Activated CD8-positive, alpha-beta memory T cell treated with anti-CD3 and anti-CD28 coated beads, Interleukin-2, amount 10 ng/mL, durations not matched to agents 7 days and 5 days (primary cell): ENCODE measurements around the gene TADA2B. TPM values are rescaled to one million over a fixed set of nuclear protein-coding genes. Genes with fewer than 3 reads are reported as not detected.
"Not testable (repeated sequence)": the region's sequence is repeated elsewhere in the genome, so short reads cannot be mapped to it uniquely, and the experiment has no call there.

ENCODE experiments used
- ATAC-seq: fragments of 150-1000 bp; cut with Tn5 transposase; one replicate; pipeline ENCODE4 v1.10.0; 2021; ENCODE audit warnings: moderate library complexity
- CTCF ChIA-PET: fragments of 350-600 bp; sonication (Branson Sonifier 250); formaldehyde crosslinking; loops from one replicate; lab custom pipeline; 2021; ENCODE audit warnings: antibody characterized with exemption; lab: Charles Lee
- DNase-seq: peaks from one replicate; pipeline ENCODE4 v3.0.0-alpha.2; 2020
- H3K27ac Mint-ChIP-seq: one replicate; pipeline ENCODE4 v1.8.0; 2021; ENCODE audit warnings: mild to moderate bottlenecking, mixed read lengths
- H3K27me3 Mint-ChIP-seq: one replicate; pipeline ENCODE4 v1.8.0; 2021; ENCODE audit warnings: mixed read lengths
- H3K36me3 Mint-ChIP-seq: one replicate; pipeline ENCODE4 v1.8.0; 2021; ENCODE audit warnings: mild to moderate bottlenecking, mixed read lengths
- H3K4me1 Mint-ChIP-seq: one replicate; pipeline ENCODE4 v1.8.0; 2021; ENCODE audit warnings: mixed read lengths
- H3K4me3 Mint-ChIP-seq: one replicate; pipeline ENCODE4 v1.8.0; 2021; ENCODE audit warnings: mild to moderate bottlenecking, moderate library complexity, mixed read lengths
- H3K9me3 Mint-ChIP-seq: one replicate; pipeline ENCODE4 v1.8.0; 2022; ENCODE audit warnings: low read depth, mixed read lengths
- total RNA-seq, 2 experiments: library from RNA; stranded (reverse); gene quantifications; one replicate each; pipeline ENCODE4 v1.2.3, GENCODE V29; 2021

The TADA2B gene
- total RNA-seq, 2 experiments from 2014 or later: 16.9 to 21.4 TPM

- CTCF ChIA-PET: interaction anchor here (0.5 kb wide), 1 partner anchor 51 kb away, joined by 3 read pairs; no protein-coding TSS in a partner anchor
Measured at GRCh38 chr4:7086384-7086783, 43.2 kb downstream of the TADA2B start.

GRCh38 chr4:7087036-7087435 lies 43.9 kb downstream of the TADA2B start:
- Mint-ChIP-seq H3K4me1 (no peaks in the 10 kb centered on the region), H3K36me3 (peaks cover 2% of the 10 kb centered on the region), H3K9me3 (no peaks in the 10 kb centered on the region), H3K27me3 (peaks cover 51% of the 10 kb centered on the region), H3K27ac (no peak overlapping the region), H3K4me3 (no peak overlapping the region)
- DNase-seq (no peak), ATAC-seq (no peak)
- CTCF ChIA-PET: no interaction called here

More at GRCh38 chr4:7086384-7086783, 43.2 kb downstream of the TADA2B start:
- ATAC-seq (no peak), DNase-seq (no peak)
- Mint-ChIP-seq H3K36me3 (peaks cover 2% of the 10 kb centered on the region), H3K9me3 (no peaks in the 10 kb centered on the region), H3K27ac (no peak overlapping the region), H3K4me3 (no peak overlapping the region), H3K27me3 (peaks cover 54% of the 10 kb centered on the region), H3K4me1 (no peaks in the 10 kb centered on the region)

GRCh38 chr4:7089213-7089986 lies 46.2 kb downstream of the TADA2B start:
- H3K36me3 Mint-ChIP-seq: peaks cover 2% of the 10 kb centered on the region
- no peak overlapping the region for H3K4me3 Mint-ChIP-seq
- DNase-seq: no peak
- CTCF ChIA-PET: interaction anchor here (1.6 kb wide), 1 partner anchor 13 kb away, joined by 7 read pairs; no protein-coding TSS in a partner anchor
- H3K9me3 Mint-ChIP-seq: no peaks in the 10 kb centered on the region
- peaks cover 46% of the 10 kb centered on the region for H3K27me3 Mint-ChIP-seq
- no peaks in the 10 kb centered on the region for H3K4me1 Mint-ChIP-seq
- no peak overlapping the region for H3K27ac Mint-ChIP-seq
- ATAC-seq: no peak

GRCh38 chr4:7092026-7092425 lies 48.9 kb downstream of the TADA2B start:
- CTCF ChIA-PET: interaction anchor here (1.0 kb wide), 1 partner anchor 9 kb away, joined by 3 read pairs; no protein-coding TSS in a partner anchor
- peaks cover 2% of the 10 kb centered on the region for H3K36me3 Mint-ChIP-seq
- H3K9me3 Mint-ChIP-seq: no peaks in the 10 kb centered on the region
- no peak overlapping the region for H3K27ac Mint-ChIP-seq
- DNase-seq: no peak
- peaks cover 42% of the 10 kb centered on the region for H3K27me3 Mint-ChIP-seq
- no peak overlapping the region for H3K4me3 Mint-ChIP-seq
- no peaks in the 10 kb centered on the region for H3K4me1 Mint-ChIP-seq
- ATAC-seq: no peak

GRCh38 chr4:7094916-7095315 lies 51.7 kb downstream of the TADA2B start:
- Mint-ChIP-seq H3K27me3 (peaks cover 44% of the 10 kb centered on the region), H3K4me3 (no peak overlapping the region), H3K36me3 (no peaks in the 10 kb centered on the region), H3K9me3 (no peaks in the 10 kb centered on the region), H3K27ac (no peak overlapping the region), H3K4me1 (no peaks in the 10 kb centered on the region)
- DNase-seq: no peak
- no peak for ATAC-seq
- CTCF ChIA-PET: interaction anchor here (1.0 to 1.3 kb wide), 3 partner anchors 8 to 24 kb away, joined by 3 to 4 read pairs (median 3); no protein-coding TSS in a partner anchor

- Mint-ChIP-seq H3K27ac (no peak overlapping the region), H3K36me3 (no peaks in the 10 kb centered on the region), H3K4me3 (no peak overlapping the region), H3K27me3 (peaks cover 43% of the 10 kb centered on the region), H3K4me1 (no peaks in the 10 kb centered on the region), H3K9me3 (no peaks in the 10 kb centered on the region)
- DNase-seq: no peak
- no peak for ATAC-seq
- CTCF ChIA-PET: no interaction called here
Measured at GRCh38 chr4:7095611-7096155, 52.5 kb downstream of the TADA2B start.

- Mint-ChIP-seq H3K27ac (no peak overlapping the region), H3K4me1 (no peaks in the 10 kb centered on the region), H3K36me3 (no peaks in the 10 kb centered on the region), H3K9me3 (no peaks in the 10 kb centered on the region), H3K27me3 (peaks cover 43% of the 10 kb centered on the region), H3K4me3 (no peak overlapping the region)
- ATAC-seq: no peak
- DNase-seq: no peak
- CTCF ChIA-PET: no interaction called here
Measured at GRCh38 chr4:7096236-7096635, 53.1 kb downstream of the TADA2B start.

GRCh38 chr4:7101692-7102515 lies 58.7 kb downstream of the TADA2B start:
- Mint-ChIP-seq H3K4me1 (peaks cover 13% of the 10 kb centered on the region), H3K27me3 (peaks cover 27% of the 10 kb centered on the region), H3K4me3 (peak overlapping the region; percentile 85), H3K27ac (peak overlapping the region; percentile 9), H3K36me3 (no peaks in the 10 kb centered on the region), H3K9me3 (no peaks in the 10 kb centered on the region)
- peak; percentile 78 for DNase-seq
- CTCF ChIA-PET: interaction anchor here (0.7 to 2.7 kb wide), 19 partner anchors 7 to 1535 kb away, joined by 3 to 13 read pairs (median 3); partner anchors contain the start of genes GRPEL1 and TADA2B
- ATAC-seq: peak; percentile 55

- H3K27ac Mint-ChIP-seq, ATAC-seq: not testable (repeated sequence)
Measured at GRCh38 chr4:7102516-7102909, 59.3 kb downstream of the TADA2B start.

GRCh38 chr4:7103031-7103606 lies 59.9 kb downstream of the TADA2B start:
- H3K36me3 Mint-ChIP-seq: no peaks in the 10 kb centered on the region
- CTCF ChIA-PET: interaction anchor here (0.7 to 2.7 kb wide), 11 partner anchors 9 to 715 kb away, joined by 3 to 13 read pairs (median 6); partner anchors contain the start of genes GRPEL1 and TADA2B
- H3K4me1 Mint-ChIP-seq: peaks cover 13% of the 10 kb centered on the region
- H3K4me3 Mint-ChIP-seq: peak overlapping the region; percentile 85
- no peaks in the 10 kb centered on the region for H3K9me3 Mint-ChIP-seq
- ATAC-seq (peak; percentile 94), DNase-seq (peak; percentile 90)
- H3K27me3 Mint-ChIP-seq: peaks cover 17% of the 10 kb centered on the region
- H3K27ac Mint-ChIP-seq: peak overlapping the region; percentile 81

More at GRCh38 chr4:7102516-7102909, 59.3 kb downstream of the TADA2B start:
- H3K9me3 Mint-ChIP-seq, DNase-seq, H3K36me3 Mint-ChIP-seq: not testable (repeated sequence)
- CTCF ChIA-PET: interaction anchor here (0.7 to 2.7 kb wide), 14 partner anchors 8 to 1535 kb away, joined by 3 to 13 read pairs (median 4); partner anchors contain the start of genes GRPEL1 and TADA2B
- Mint-ChIP-seq H3K27me3 (peaks cover 23% of the 10 kb centered on the region), H3K4me3 (peak overlapping the region; percentile 85), H3K4me1 (peaks cover 13% of the 10 kb centered on the region)

GRCh38 chr4:7103607-7104365 lies 60.6 kb downstream of the TADA2B start:
- CTCF ChIA-PET: interaction anchor here (1.0 to 1.9 kb wide), 2 partner anchors 23 to 33 kb away, joined by 3 to 5 read pairs; no protein-coding TSS in a partner anchor
- ATAC-seq: no peak
- peak overlapping the region; percentile 85 for H3K4me3 Mint-ChIP-seq
- H3K27ac Mint-ChIP-seq: no peak overlapping the region
- peaks cover 14% of the 10 kb centered on the region for H3K27me3 Mint-ChIP-seq
- H3K36me3 Mint-ChIP-seq: no peaks in the 10 kb centered on the region
- no peak for DNase-seq
- no peaks in the 10 kb centered on the region for H3K9me3 Mint-ChIP-seq
- H3K4me1 Mint-ChIP-seq: peaks cover 13% of the 10 kb centered on the region
